GM21723 (cell line): ENCODE results near the gene ACSS1.

Source experiments
- ATAC-seq: cut with Tn5 transposase; IDR thresholded peaks from one replicate; pipeline ENCODE4 v1.9.1; 2021; ENCODE audit warnings: mild to moderate bottlenecking, moderate library complexity; ENCODE audit not compliant: unreplicated experiment

Gene ACSS1

DNA sequence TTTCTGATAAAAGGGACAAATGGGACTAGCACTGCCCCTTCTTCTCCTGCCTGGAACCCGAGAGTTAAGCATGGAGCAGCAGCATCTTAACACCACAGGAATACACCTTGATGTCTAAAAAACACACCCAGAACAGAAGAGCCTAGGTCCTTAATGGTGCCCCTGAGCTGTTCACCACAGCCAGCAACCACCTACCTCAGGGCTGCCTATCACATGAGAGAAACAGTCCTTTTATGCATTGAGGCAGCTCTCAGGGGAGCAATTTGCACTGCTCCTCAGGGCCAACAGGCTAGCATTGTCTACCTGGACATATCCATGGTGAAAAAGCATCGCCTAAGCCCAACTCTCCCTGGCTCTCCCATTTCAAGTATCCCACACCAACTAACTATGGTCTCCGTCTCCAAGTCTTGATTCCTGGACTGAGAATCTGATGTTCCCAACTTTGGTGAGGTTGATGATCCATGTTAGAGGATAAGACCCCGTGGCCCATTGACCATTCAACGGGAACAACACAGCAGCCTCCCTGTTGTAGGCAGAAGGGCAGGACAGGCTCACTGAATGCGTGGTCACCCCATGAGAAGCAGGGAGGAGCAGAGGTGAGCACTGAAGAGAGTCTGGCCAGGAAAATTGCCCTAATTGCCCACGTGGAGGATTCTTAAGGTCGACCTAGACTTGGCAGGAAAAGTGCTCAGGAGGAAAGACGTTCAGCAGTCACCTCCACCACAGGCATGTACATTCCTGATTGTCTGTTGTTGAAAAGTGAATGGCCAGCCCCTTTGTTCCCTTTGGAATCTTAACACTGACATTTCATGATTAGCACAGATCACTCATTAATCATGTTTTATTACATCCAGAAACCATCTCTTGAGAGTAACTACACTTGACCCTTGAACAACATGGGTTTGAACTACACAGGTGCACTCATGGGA is 61.2 kb downstream of the ACSS1 start:
- no peak for ATAC-seq

DNA sequence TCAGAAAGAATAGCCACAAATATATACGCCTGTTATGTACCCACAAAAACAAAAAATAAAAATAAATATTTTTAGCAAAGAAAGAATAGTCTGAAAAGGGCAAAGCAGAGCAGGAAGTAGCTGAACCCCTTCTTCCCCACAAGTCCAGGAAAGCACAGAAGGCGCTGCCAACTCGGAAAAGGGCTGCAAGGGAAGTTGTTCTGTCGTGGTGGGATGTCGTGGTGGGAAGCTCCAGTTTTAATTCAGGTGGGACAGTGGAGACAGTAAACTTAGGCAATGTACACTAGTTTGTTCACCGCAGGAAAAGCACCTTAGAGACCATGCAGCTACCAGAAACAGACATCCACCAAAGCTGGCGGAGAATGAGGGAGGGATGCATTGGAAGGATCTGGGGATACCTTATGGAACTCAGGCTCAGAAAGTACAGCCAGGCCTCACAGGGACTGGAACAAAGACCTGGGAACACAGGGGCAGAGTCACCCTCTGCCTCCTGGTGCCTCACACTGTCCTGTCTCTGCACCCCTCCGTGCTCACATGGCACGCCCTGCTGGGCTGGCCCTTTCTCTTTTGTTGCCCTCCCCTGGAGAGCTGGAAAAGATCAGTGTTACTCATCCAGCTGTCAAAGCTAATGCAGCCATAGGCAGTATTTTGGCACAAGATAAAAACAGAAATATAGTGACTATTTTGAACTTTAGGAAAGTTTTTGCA is 62.0 kb downstream of the ACSS1 start:
- no peak for ATAC-seq

DNA sequence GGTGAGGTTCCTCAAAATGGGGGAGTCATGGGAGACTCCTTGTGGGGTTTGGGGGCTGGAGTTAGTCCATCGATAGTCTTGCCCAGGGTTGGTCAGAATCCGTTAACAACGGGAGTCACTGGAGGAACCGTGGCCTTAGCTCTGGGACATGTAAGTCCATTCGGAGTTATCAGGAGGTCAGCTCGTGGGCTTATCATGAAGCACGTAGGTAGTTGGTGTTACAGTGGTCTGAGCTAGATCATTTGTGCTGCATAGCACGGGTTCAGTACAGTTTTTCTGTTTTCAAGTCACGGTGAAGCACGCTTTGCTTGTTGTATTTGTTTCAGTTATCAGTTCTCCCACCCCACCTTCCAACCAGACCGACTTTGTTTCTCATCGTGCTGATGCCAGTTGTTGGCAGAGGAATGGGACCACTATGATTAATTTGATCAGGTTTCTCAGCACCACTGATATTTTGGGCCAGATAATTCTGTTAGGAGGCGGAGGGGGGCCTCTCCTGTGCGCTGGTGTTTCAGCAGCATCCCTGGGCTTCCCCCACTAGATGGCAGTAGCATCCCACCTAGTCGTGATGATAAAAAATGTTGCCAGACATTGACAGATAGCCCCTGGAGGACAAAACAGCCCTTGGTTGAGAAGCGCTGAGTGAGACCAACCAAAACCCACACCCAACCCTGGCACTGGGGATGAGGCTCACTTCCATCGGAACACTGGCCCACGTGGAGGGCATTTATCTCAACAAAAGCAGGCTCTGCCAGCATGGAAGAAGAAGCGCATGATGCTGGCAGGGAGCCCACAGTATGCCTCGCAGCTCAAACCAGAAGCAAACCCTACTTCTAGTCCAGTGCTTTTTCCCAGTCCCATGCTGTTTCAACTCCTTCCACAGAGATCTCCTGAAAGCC is 63.2 kb downstream of the ACSS1 start:
- no peak for ATAC-seq

DNA sequence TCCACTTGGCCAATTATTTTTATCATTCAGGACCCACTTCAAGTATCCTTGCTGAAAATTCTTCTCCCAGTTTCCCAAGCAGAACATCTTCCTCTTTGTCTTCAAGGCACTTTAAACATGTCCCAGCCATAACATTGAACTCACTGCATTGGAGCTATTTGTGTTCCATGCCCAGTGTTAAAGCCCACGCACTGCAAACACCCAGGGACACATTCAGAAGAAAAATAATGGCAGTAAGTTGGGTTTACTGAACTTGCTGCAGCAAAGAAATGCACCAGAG is 63.8 kb downstream of the ACSS1 start:
- ATAC-seq = no peak

DNA sequence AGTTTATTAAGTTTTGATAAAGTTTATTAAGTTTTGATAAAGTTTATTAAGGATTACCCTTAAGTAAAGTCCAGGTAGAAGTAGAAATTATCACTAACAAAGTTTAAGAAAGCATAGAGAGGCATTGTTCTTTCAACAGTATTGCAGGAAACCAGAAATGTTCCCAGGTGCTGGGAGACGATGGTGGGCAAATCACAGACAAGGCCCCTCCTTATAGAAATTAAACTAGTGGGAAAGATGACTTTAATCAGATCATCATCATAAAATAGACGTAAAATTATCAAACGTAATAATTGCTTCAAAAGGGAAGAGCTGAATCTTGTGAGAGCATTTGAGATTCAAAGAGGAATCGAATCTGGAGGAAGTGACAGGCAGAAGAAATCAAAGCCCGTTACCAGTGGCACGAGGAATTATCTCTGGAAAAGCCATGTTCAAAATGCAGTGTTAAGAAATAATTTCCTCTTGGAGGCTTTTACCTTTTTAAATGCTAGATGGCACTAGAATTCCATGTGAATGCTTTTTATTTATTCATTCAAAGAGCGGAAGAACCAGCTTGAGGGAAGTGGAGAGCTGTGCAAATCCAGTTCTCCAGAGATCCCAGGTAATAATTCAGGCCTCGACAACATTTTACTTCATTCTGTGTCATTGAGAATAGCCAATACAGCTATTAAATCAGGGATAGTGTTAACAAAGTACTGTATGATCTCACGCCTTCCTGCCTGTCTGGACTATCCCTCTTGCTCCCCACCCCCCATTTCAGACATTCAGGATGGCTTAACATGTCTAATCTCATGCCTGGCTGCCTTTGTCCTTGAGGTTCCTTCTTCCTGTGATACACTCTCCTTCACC is 64.4 kb downstream of the ACSS1 start:
- ATAC-seq = no peak

- ATAC-seq = peak; percentile 95
These were observed 65.3 kb downstream of the ACSS1 start, which contains the start of gene APMAP for GRCh38 chr20:24992487-24993205. TSS of gene APMAP (minus strand) at chr20:24992751. CDS start at chr20:24992688, 63 bp downstream.

- peak; percentile 30 for ATAC-seq
These were observed 65.9 kb downstream of the ACSS1 start for GRCh38 chr20:24991897-24992486.

GRCh38 chr20:24990810-24991252 is 67.1 kb downstream of the ACSS1 start:
- ATAC-seq = no peak

- no peak for ATAC-seq
These were observed 68.8 kb downstream of the ACSS1 start for GRCh38 chr20:24989162-24989561.

GRCh38 chr20:24987873-24988835 is 69.8 kb downstream of the ACSS1 start:
- no peak for ATAC-seq

- ATAC-seq = no peak
These were observed 70.7 kb downstream of the ACSS1 start for GRCh38 chr20:24987244-24987643.

GRCh38 chr20:24986436-24987015 is 71.4 kb downstream of the ACSS1 start:
- ATAC-seq = no peak

DNA sequence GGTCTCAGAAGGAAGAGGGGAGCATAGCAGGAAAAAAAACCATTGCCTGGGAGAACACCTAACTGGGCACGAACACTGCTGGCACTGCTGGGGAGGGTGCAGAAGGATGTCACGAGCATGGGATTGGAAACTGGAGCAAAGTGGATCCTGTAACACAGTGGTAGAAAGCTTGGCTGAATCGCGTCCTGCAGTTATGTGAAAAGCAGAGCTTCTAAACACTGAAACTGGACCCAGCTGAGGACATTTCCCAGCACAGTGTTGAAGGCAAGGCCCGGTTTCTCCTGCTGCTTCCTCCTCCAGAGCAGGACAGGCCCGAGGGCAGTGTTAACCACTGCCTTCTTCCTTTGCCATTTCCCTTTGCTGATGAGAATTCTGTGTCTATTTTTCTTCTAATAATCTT is 72.1 kb downstream of the ACSS1 start:
- ATAC-seq = no peak

DNA sequence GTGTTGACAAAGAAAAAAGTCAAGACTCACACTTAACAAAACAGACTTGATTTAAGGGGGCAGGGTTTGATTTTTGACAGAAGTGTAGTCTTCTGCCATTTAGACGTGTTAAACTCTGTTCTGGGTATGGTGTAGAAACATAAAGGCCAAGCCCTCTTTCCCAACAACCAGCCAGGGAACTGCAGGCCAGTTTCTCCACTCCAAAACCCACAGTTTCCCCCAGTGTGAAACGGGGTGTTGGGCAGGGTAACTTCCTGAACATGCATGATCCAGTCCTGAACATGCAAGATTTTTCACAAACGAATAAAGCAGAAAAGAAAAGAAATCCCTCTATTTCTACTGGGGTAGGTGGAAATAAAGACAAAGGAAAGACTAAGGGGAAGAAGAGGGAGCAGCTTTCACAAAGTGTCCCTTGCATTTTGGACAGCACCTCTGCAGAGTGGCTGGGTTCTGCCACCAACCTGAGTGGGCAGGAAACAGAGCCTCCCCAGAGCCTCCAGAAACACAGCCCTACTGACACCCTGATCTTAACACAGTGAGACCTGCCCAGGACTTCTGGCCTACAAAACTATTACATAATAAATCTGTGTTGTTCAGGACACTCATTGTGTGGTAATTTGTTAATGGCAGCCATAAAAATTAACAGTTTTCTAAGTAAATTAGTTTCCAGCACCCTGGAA is 72.8 kb downstream of the ACSS1 start:
- no peak for ATAC-seq

GRCh38 chr20:24983896-24984295 is 74.0 kb downstream of the ACSS1 start:
- ATAC-seq = no peak

GRCh38 chr20:24981790-24982189 is 76.1 kb downstream of the ACSS1 start:
- no peak for ATAC-seq

DNA sequence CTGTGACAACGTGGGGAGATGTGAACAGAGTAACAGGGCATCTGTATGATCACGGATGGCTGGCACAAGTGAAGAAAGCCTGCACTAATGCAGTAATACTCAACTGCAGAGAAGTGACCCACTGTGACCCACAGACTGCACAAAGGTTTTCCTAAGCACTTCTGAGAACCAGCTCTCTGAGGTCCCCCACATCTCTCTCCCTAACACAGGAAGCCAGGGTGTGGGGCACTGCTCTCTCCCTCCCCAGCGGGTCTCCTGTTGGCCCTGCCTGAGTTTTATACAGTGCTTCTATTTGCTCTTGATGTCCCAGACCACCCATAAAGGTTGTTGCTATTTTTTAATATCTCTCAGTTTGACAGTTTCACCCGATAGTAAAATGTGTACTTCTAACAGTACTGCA is 76.7 kb downstream of the ACSS1 start:
- ATAC-seq = no peak
